RWPE2 (cell line): Measurements from ENCODE around the gene GRIFIN.
A peak's percentile ranks its signal among the peaks of the same experiment; 100 is the strongest.

Experiments
- ATAC-seq: fragments of 200-7000 bp; cut with Tn5 transposase; 3 replicates; pipeline ENCODE4 v1.9.1; 2021; ENCODE audit warnings: low read depth
- DNase-seq: peaks from one replicate; pipeline ENCODE4 v3.0.0-alpha.2; 2020; ENCODE audit warnings: low spot score
- H3K27ac ChIP-seq: fragments of 450-650 bp; 2 replicates; pipeline ENCODE4 v1.5.1; 2017; ENCODE audit warnings: mild to moderate bottlenecking; ENCODE audit not compliant: poor library complexity, severe bottlenecking
- H3K27me3 ChIP-seq: fragments of 250-450 bp; sonication (Bioruptor Pico); 2 replicates; pipeline ENCODE4 v1.5.1; 2021; ENCODE audit warnings: mild to moderate bottlenecking, moderate library complexity; ENCODE audit not compliant: insufficient read depth, poor library complexity, severe bottlenecking
- H3K36me3 ChIP-seq: fragments of 250-450 bp; sonication (Bioruptor Pico); 2 replicates; pipeline ENCODE4 v1.5.1; 2020; ENCODE audit warnings: low read depth, mild to moderate bottlenecking, moderate library complexity
- H3K4me1 ChIP-seq: fragments of 250-450 bp; sonication (Bioruptor Pico); 2 replicates; pipeline ENCODE4 v1.5.1; 2021; ENCODE audit warnings: mild to moderate bottlenecking, moderate library complexity; ENCODE audit not compliant: insufficient read depth, poor library complexity, severe bottlenecking
- H3K4me3 ChIP-seq: fragments of 250-450 bp; sonication (Bioruptor Pico); 2 replicates; pipeline ENCODE4 v1.5.1; 2021; ENCODE audit warnings: mild to moderate bottlenecking, moderate library complexity; ENCODE audit not compliant: severe bottlenecking
- H3K9me3 ChIP-seq: fragments of 250-450 bp; sonication (Bioruptor Pico); 2 replicates; pipeline ENCODE4 v1.5.1; 2021; ENCODE audit warnings: mild to moderate bottlenecking, moderate library complexity; ENCODE audit not compliant: severe bottlenecking
- CTCF ChIP-seq: fragments of 450-650 bp; IDR thresholded peaks from one replicate; pipeline ENCODE4 v1.5.1; 2017; ENCODE audit warnings: mild to moderate bottlenecking, moderate library complexity; ENCODE audit not compliant: poor library complexity, severe bottlenecking

Gene GRIFIN

GRCh38 chr7:2443491-2443890, 32.7 kb downstream of the GRIFIN start:
- H3K27ac ChIP-seq = no peak overlapping the region
- no peaks in the 10 kb centered on the region for H3K36me3 ChIP-seq
- no peak for DNase-seq
- no peak overlapping the region for H3K4me3 ChIP-seq
- no peaks in the 10 kb centered on the region for H3K4me1 ChIP-seq
- no peaks in the 10 kb centered on the region for H3K9me3 ChIP-seq
- ATAC-seq = no peak
- H3K27me3 ChIP-seq = no peaks in the 10 kb centered on the region
- no peak for TF ChIP-seq CTCF

- Histone ChIP-seq H3K27ac (no peak overlapping the region), H3K4me1 (no peaks in the 10 kb centered on the region), H3K27me3 (no peaks in the 10 kb centered on the region), H3K36me3 (no peaks in the 10 kb centered on the region), H3K9me3 (no peaks in the 10 kb centered on the region), H3K4me3 (no peak overlapping the region)
- TF ChIP-seq CTCF = no peak
- DNase-seq (no peak), ATAC-seq (no peak)
Observed at GRCh38 chr7:2441430-2442058, 34.7 kb downstream of the GRIFIN start.

GRCh38 chr7:2440608-2441245, 35.5 kb downstream of the GRIFIN start:
- H3K36me3 ChIP-seq = no peaks in the 10 kb centered on the region
- no peak for TF ChIP-seq CTCF
- no peak for DNase-seq

GRCh38 chr7:2438775-2439174, 37.4 kb downstream of the GRIFIN start:
- H3K27ac ChIP-seq = no peak overlapping the region
- H3K4me3 ChIP-seq = no peak overlapping the region
- H3K9me3 ChIP-seq = no peaks in the 10 kb centered on the region
- H3K4me1 ChIP-seq = no peaks in the 10 kb centered on the region
- no peak for DNase-seq
- no peak for ATAC-seq
- no peaks in the 10 kb centered on the region for H3K36me3 ChIP-seq
- TF ChIP-seq CTCF = no peak
- no peaks in the 10 kb centered on the region for H3K27me3 ChIP-seq

More at GRCh38 chr7:2440608-2441245, 35.5 kb downstream of the GRIFIN start:
- no peaks in the 10 kb centered on the region for H3K27me3 ChIP-seq
- no peak overlapping the region for H3K27ac ChIP-seq
- no peaks in the 10 kb centered on the region for H3K4me1 ChIP-seq
- no peaks in the 10 kb centered on the region for H3K9me3 ChIP-seq
- ATAC-seq = 0 out of 3 replicates have a peak, but pooled peaks have one; percentile 14
- no peak overlapping the region for H3K4me3 ChIP-seq

GRCh38 chr7:2438186-2438585, 38.0 kb downstream of the GRIFIN start:
- ATAC-seq (no peak), DNase-seq (no peak)
- no peaks in the 10 kb centered on the region for H3K27me3 ChIP-seq
- TF ChIP-seq CTCF = no peak
- H3K4me3 ChIP-seq = no peak overlapping the region
- H3K36me3 ChIP-seq = no peaks in the 10 kb centered on the region
- H3K4me1 ChIP-seq = no peaks in the 10 kb centered on the region
- no peaks in the 10 kb centered on the region for H3K9me3 ChIP-seq
- no peak overlapping the region for H3K27ac ChIP-seq
